Heart left ventricle (tissue), 13 donors: ENCODE measurements around the gene NELL1.

Experiments used
- POLR2A ChIP-seq, 2 donors: fragments of 450-650 bp; IDR thresholded peaks; one replicate each; pipeline ENCODE4 v1.6.1; 2017; ENCODE audit warnings: antibody characterized with exemption in 2 of 2, mild to moderate bottlenecking in 2 of 2, moderate library complexity in 2 of 2
- TF ChIP-seq, protein P1 (sequence below), 12 donors: fragments of 200-600 bp; sonication (generic) in 4 of 12; IDR thresholded peaks; one replicate each; pipeline versions ENCODE4 v1.5.0 to v1.8.0; 2018 to 2022; ENCODE audit warnings: antibody characterized with exemption in 12 of 12, mild to moderate bottlenecking in 5 of 12
- donor health status: ischemic (EF 13 %, LVEDD 7.1; RV severe dilation, severe dysfunction).
- donor health status: DM: no; HTN: yes; CAD: no.
- donor health status: DM: no; HTN: no; CAD: no.
- donor health status: ischemic (EF 25% LVEDD 6.9; RV normal size, moderate dysfunction).
- donor health status: ischemic (EF 25% LVEDD 5.7; RV mildly dilated, moderate dysfunction).
- donor health status: ischemic (EF 35%, LVEDD 5.7; RV mildly dilated, moderate dysfunction).
- donor health status: nonischemic (EF 11% LVEDD 7.7; RV severe dilation, severe dysfunction).
- donor health status: DM: yes; HTN: yes; CAD: no.
- donor health status: PGD.
- donor health status: ischemic (EF 29% LVEDD 5.4; RV normal size, mild dysfunction).
- donor health status: nonischemic (EF 23%, LVEDD 6.1; RV moderate dilation, normal function).

DNA sequence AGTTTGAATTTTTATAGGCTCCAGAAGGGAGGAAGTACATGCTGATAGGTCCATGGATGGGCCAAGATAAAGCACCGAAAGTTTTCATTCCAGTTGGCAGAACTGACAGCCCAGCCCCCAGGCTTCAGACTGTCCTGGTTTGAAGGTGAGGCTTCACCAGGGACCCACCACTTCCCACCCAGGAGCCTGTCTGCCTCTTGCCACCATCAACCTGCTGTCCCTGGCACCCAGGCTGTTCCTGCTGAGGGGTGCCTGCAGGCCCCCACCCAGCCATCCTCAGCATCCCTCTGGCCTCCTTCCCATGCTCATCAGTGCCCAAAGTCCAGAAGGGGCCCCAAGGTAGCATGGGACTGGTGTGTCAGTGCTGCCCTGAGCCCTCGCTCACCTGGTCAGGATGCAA lies 463.9 kb downstream of the NELL1 start:
- TF ChIP-seq, protein P1, sequence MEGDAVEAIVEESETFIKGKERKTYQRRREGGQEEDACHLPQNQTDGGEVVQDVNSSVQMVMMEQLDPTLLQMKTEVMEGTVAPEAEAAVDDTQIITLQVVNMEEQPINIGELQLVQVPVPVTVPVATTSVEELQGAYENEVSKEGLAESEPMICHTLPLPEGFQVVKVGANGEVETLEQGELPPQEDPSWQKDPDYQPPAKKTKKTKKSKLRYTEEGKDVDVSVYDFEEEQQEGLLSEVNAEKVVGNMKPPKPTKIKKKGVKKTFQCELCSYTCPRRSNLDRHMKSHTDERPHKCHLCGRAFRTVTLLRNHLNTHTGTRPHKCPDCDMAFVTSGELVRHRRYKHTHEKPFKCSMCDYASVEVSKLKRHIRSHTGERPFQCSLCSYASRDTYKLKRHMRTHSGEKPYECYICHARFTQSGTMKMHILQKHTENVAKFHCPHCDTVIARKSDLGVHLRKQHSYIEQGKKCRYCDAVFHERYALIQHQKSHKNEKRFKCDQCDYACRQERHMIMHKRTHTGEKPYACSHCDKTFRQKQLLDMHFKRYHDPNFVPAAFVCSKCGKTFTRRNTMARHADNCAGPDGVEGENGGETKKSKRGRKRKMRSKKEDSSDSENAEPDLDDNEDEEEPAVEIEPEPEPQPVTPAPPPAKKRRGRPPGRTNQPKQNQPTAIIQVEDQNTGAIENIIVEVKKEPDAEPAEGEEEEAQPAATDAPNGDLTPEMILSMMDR (IDR thresholded peaks at IDR 0.05) = no peak
- no peak for TF ChIP-seq POLR2A (IDR thresholded peaks at IDR 0.05)
